Calu3 (cell line): ENCODE results near the gene THOC1. TPM values are rescaled to one million over a fixed set of nuclear protein-coding genes. Genes with fewer than 3 reads are reported as not detected.

Experiments
- BruUV-seq: library from RNA; stranded (reverse); fragments of 400-500 nt; replicated peaks from 2 replicates; lab custom pipeline; 2021; lab: Mats Ljungman, UMichigan
- CTCF ChIA-PET: fragments of 300-600 bp; sonication (Branson Sonifier 250); formaldehyde crosslinking; loops from one replicate; lab custom pipeline; 2022; ENCODE audit warnings: antibody characterized with exemption; lab: Charles Lee
- DNase-seq: peaks from one replicate; pipeline ENCODE4 v3.0.0; 2022
- H3K27ac Mint-ChIP-seq: one replicate; pipeline ENCODE4 v1.8.0; 2022; ENCODE audit warnings: mixed read lengths; ENCODE audit not compliant: unreplicated experiment
- H3K27me3 Mint-ChIP-seq: one replicate; pipeline ENCODE4 v1.8.0; 2022; ENCODE audit warnings: mixed read lengths; ENCODE audit not compliant: unreplicated experiment
- H3K36me3 Mint-ChIP-seq: one replicate; pipeline ENCODE4 v1.8.0; 2022; ENCODE audit warnings: mild to moderate bottlenecking, moderate library complexity, mixed read lengths; ENCODE audit not compliant: insufficient read depth, unreplicated experiment
- H3K4me1 Mint-ChIP-seq: one replicate; pipeline ENCODE4 v1.8.0; 2022; ENCODE audit warnings: mild to moderate bottlenecking, low read depth, mixed read lengths; ENCODE audit not compliant: unreplicated experiment
- H3K4me3 Mint-ChIP-seq: one replicate; pipeline ENCODE4 v1.8.0; 2022; ENCODE audit warnings: mild to moderate bottlenecking, low read depth, moderate library complexity, mixed read lengths; ENCODE audit not compliant: unreplicated experiment
- H3K9me3 Mint-ChIP-seq: one replicate; pipeline ENCODE4 v1.8.0; 2022; ENCODE audit warnings: low read depth, mixed read lengths; ENCODE audit not compliant: unreplicated experiment
- CTCF ChIP-seq: fragments of 200-600 bp; IDR thresholded peaks from one replicate; pipeline ENCODE4 v1.8.0; 2022; ENCODE audit warnings: antibody characterized with exemption; ENCODE audit not compliant: unreplicated experiment
- intact Hi-C: fragments of 100-400 bp; cut with micrococcal nuclease; formaldehyde crosslinking; loops from one replicate; pipeline ENCODE4 v1.10.0; 2022; ENCODE audit not compliant: unreplicated experiment
- total RNA-seq: library from RNA; stranded (reverse); gene quantifications from 2 replicates; pipeline ENCODE4 v1.2.3, GENCODE V29; 2022

THOC1 gene
- total RNA-seq, 1 experiment from 2014 or later = 47.1 TPM

DNA sequence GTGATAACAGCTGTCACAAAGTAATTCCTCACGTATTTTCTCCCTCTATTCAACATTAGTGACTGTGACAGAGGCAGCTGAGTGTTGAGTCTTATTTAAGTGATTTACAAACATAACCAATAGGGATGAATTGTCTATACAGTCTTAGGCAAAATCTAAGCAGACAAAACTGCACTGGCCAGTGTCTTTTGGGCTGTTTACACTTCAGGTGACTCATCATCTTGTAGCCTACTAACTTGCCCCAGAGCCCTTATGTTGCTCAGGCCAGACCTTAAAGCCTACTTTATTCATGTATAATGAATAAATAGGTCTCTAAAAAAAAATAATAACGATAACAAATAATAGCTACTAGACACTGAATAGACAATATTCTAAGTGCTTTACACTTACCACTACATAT is 17.2 kb downstream of the THOC1 start:
- H3K9me3 Mint-ChIP-seq = no peaks in the 10 kb centered on the region
- no peak overlapping the region for H3K4me3 Mint-ChIP-seq
- no peak for DNase-seq
- H3K36me3 Mint-ChIP-seq = peaks cover 37% of the 10 kb centered on the region
- no peaks in the 10 kb centered on the region for H3K27me3 Mint-ChIP-seq
- no peaks in the 10 kb centered on the region for H3K4me1 Mint-ChIP-seq
- CTCF ChIA-PET = no interaction called here
- no TSS peak for BruUV-seq
- intact Hi-C loops = no loop called here
- no peak overlapping the region for H3K27ac Mint-ChIP-seq
- no peak for TF ChIP-seq CTCF

DNA sequence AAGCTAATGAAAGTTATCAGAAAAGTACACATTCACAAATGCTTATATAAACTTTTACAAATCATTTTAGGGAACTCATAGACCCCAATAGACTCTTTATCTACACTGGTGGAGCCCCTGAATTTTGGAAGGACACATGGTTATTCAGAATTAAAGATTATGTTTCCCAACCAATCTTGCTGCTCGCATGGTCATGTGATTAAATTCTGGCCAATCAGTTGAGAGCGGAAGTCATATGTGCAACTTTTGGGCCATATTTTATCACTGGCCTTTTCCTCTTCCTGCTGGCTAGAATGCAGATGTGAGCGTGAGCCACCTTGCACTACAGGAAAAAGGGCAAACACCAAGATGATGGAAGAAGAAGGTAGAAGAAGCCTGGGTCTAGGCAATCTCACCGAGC is 19.8 kb downstream of the THOC1 start:
- CTCF ChIA-PET = no interaction called here
- Mint-ChIP-seq H3K36me3 (peaks cover 35% of the 10 kb centered on the region), H3K27me3 (no peaks in the 10 kb centered on the region), H3K4me1 (no peaks in the 10 kb centered on the region), H3K9me3 (no peaks in the 10 kb centered on the region), H3K4me3 (no peak overlapping the region), H3K27ac (no peak overlapping the region)
- no peak for DNase-seq
- no peak for TF ChIP-seq CTCF
- no TSS peak for BruUV-seq
- intact Hi-C loops = no loop called here

- Mint-ChIP-seq H3K9me3 (no peaks in the 10 kb centered on the region), H3K4me1 (no peaks in the 10 kb centered on the region), H3K27ac (no peak overlapping the region), H3K36me3 (peaks cover 32% of the 10 kb centered on the region), H3K4me3 (no peak overlapping the region), H3K27me3 (no peaks in the 10 kb centered on the region)
- CTCF ChIA-PET = no interaction called here
- intact Hi-C loops = no loop called here
- no TSS peak for BruUV-seq
- no peak for TF ChIP-seq CTCF
- DNase-seq = no peak
Observed at GRCh38 chr18:245282-245847, 22.5 kb downstream of the THOC1 start.

- intact Hi-C loops = no loop called here
- H3K4me3 Mint-ChIP-seq = no peak overlapping the region
- no peaks in the 10 kb centered on the region for H3K9me3 Mint-ChIP-seq
- no peak for DNase-seq
- H3K27ac Mint-ChIP-seq = no peak overlapping the region
- no peaks in the 10 kb centered on the region for H3K27me3 Mint-ChIP-seq
- H3K36me3 Mint-ChIP-seq = peaks cover 12% of the 10 kb centered on the region
- no TSS peak for BruUV-seq
- no peak for TF ChIP-seq CTCF
- H3K4me1 Mint-ChIP-seq = no peaks in the 10 kb centered on the region
- CTCF ChIA-PET = no interaction called here
Observed at GRCh38 chr18:240175-240574, 27.7 kb downstream of the THOC1 start.
